Measurements from ENCODE around the gene PDIA2. TPM values are rescaled to one million over a fixed set of nuclear protein-coding genes. Genes with fewer than 3 reads are reported as not detected.
"Not testable (repeated sequence)": the region's sequence is repeated elsewhere in the genome, so short reads cannot be mapped to it uniquely, and the experiment has no call there.

PDIA2 gene
- total RNA-seq, 2 donors from 2014 or later = not detected

DNA sequence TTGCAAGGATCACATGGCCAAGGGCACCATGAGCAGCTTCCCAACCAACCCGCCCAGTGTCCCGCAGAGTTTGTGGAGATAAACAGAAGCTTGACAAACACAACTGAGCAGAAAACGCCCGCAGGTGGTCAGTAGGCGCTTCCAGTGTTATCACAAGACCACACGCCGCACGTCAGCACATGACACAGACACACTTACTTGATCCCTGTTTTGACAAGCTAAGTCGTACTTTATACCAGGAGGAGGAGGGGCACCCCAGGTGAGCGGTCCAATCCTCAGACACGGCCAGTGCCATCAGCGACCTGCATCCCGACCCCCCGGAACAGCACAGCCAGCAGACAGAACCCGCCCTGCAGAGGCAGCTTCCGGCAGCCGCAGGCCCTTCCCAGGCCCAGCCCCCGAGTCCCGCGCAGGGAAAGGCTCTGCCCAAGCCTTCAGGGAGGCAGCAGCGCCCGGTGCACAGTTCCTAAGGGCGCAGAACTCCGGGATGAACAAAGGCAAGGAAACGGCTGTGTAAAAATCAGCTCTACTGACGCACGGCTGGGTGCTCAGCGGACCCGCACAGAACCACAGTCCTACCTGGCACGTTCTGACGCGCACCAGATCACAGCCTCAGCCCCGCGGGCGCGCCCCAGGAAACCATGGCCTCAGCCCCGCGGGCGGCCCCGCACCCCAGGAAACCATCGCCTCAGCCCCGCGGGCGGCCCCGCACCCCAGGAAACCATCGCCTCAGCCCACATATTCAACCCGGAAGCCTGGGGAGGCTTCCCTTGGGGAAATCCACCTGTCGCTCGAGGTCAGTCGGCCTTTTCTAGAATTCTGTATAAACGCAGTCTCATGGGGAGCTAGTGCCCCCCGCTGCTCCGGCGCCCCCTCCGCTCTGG is 41.7 kb downstream of the PDIA2 start:
- no peaks in the 10 kb centered on the region for H3K36me3 Mint-ChIP-seq
- peak overlapping the region in 1 of 2 donors; percentile 55 for H3K27ac Mint-ChIP-seq
- H3K9me3 Mint-ChIP-seq = no peaks in the 10 kb centered on the region
- peak; percentile 46 to 84 for DNase-seq (ENCODE audit: low spot score in 2 of 2)
- peak; percentile 56 to 69 for ATAC-seq

DNA sequence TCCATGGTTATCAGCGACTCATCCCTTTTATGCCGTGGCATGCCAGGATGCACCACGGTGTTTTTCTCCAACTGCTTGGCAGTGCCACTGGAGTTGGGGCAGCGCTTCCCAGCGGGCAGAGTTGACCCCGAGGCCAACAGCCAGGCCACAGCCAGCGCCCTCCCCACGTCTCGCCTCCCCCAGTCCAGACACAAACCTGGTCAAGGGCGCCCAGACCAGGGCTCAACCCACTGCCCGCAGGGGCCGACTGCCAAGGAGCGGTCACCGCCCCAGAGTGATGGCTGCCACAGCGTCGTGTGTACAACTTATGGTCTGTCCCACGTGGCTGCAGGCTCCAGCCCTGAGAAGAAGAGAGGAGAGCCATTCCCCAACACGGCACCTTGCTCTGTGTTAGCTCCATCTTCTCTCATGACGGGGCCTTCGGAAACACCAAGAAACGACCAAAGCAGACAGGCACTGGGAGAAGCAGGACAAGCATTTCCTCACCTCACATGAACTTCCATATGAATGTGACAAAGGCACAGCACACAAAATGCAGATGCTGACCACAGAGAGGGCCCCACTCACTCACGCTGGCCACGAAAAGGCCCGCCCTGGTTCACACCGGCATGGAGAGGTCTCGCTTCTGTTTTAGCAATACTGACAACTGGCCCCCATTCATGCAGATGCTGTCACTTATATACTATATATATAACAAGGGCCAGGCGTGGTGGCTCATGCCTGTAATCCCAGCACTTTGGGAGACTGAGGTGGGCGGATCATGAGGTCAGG is 42.6 kb downstream of the PDIA2 start:
- Mint-ChIP-seq H3K36me3 (no peaks in the 10 kb centered on the region), H3K9me3 (no peaks in the 10 kb centered on the region), H3K27ac (peak overlapping the region in 1 of 2 donors; percentile 55)
- ATAC-seq (no peak), DNase-seq (ENCODE audit: low spot score in 2 of 2) (no peak)

DNA sequence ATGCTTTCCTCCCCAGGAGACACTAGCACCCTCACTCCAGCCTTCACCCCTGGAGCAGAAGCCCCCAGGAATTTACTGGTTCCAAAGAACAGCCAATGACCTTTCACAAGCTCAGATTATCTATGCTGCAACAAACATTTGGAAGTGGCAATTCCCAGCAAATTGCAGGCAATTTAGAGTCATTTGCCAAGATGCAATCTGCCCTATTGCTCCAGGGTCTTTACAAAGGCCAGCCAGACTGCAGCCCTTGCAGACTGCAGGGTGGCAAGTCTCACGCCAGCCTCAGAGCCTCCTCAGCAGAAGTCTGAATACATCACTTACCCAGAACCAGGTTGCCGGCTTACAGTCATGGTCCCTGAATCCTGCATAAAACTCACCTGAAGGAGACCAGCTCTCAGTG is 47.8 kb downstream of the PDIA2 start:
- ATAC-seq = no peak
- Mint-ChIP-seq H3K27ac (no peak overlapping the region), H3K9me3 (no peaks in the 10 kb centered on the region), H3K36me3 (no peaks in the 10 kb centered on the region)
- DNase-seq (ENCODE audit: low spot score in 2 of 2) = no peak

DNA sequence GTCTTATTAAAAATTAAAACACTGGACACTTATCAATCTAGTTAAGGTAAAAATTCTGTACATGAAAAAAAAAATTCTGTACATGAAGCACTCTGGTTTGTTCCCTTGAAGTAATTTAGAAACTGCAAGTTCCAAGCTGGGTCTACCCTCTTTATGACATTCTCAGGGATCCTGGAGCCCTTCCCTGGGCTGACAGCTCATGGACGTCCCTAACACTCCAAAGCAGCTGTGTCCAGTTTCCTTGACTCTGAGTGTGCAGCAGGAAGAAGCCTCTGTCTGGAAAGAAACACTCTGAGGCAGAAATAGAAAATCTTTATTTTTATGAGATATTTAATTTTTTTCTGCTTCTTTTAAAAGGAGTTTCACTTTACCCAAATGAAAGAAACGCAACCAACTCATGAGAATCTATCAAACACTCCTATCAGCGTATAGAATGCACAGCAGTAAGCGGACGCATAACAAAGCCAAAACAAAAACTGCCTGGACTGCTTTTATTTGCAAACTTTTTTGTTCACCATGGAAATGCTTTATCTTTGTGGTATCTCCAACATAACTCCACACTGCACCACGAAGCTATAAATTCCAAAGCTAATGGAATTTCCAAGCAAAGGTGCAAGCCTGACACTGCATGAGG is 48.3 kb downstream of the PDIA2 start:
- not testable (repeated sequence) for H3K36me3 Mint-ChIP-seq; ATAC-seq; H3K27ac Mint-ChIP-seq; H3K9me3 Mint-ChIP-seq; DNase-seq (ENCODE audit: low spot score in 2 of 2)

DNA sequence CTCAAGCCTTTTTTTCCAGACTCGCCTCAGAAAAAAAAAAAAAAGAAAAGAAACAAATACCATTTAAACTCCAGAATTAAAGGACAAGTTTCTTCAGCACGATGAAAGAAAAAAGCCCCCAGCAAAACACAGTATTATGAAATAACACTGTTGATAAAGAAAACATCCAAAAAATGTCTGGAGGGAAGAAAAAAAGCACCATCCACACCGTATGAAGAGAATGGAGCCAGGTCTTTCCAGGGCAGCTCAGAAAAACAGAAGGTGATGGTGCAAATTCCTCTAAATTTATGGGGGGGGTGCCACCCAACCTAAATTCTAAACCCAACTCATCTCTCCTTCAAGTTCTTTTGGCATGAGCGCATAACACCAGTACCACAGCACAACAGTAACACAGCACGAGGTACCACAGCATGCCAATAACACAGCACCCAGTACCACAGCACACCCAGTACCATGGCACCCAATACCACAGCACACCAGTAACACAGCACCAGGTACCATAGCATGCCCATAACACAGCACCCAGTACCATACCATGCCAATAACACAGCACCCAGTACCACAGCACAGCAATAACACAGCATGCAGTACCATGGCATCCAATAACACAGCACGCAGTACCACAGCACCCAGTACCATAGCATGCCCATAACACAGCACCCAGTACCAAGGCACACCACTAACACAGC is 50.6 kb downstream of the PDIA2 start:
- DNase-seq (ENCODE audit: low spot score in 2 of 2) (no peak), ATAC-seq (no peak)
- no peak overlapping the region for H3K27ac Mint-ChIP-seq
- no peaks in the 10 kb centered on the region for H3K9me3 Mint-ChIP-seq
- no peaks in the 10 kb centered on the region for H3K36me3 Mint-ChIP-seq

DNA sequence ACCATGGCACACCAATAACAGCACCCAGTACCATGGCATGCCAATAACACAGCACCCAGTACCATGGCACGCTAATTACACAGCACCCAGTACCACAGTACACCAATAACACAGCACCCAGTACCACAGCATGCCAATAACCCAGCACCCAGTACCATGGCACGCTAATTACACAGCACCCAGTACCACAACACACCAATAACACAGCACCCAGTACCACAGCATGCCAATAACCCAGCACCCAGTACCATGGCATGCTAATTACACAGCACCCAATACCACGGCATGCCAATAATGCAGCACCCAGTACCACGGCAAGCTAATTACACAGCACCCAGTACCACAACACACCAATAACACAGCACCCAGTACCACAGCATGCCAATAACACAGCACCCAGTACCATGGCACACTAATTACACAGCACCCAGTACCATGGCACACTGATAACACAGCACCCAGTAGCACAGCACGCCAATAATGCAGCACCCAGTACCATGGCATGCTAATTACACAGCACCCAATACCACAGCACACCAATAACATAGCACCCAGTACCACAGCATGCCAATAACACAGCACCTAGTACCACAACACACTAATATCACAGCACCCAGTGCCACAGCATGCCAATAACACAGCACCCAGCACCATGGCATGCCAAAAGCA is 51.3 kb downstream of the PDIA2 start:
- H3K27ac Mint-ChIP-seq; H3K9me3 Mint-ChIP-seq; DNase-seq (ENCODE audit: low spot score in 2 of 2); H3K36me3 Mint-ChIP-seq; ATAC-seq: not testable (repeated sequence)

DNA sequence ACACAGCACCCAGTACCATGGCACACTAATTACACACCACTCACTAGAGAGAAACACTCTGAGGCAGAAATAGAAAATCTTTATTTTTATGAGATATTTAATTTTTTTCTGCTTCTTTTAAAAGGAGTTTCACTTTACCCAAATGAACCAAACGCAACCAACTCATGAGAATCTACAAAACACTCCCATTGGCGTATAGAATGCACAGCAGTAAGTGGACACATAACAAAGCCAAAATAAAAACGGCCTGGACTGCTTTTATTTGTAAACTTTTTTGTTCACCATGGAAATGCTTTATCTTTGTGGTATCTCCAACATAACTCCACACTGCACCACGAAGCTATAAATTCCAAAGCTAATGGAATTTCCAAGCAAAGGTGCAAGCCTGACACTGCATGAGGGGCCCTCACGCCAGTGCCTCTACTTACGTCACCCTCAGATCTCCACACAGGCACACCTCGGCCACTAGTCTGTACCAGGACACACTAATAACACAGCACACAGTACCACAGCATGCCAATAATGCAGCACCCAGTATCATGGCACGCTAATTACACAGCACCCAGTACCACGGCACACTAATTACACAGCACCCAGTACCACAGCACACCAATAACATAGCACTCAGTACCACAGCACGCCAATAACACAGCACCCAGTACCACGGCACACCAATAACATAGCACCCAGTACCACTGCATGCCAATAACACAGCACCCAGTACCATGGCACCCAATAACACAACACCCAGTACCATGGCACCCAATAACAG is 52.1 kb downstream of the PDIA2 start:
- H3K36me3 Mint-ChIP-seq; ATAC-seq; DNase-seq (ENCODE audit: low spot score in 2 of 2); H3K9me3 Mint-ChIP-seq; H3K27ac Mint-ChIP-seq: not testable (repeated sequence)

DNA sequence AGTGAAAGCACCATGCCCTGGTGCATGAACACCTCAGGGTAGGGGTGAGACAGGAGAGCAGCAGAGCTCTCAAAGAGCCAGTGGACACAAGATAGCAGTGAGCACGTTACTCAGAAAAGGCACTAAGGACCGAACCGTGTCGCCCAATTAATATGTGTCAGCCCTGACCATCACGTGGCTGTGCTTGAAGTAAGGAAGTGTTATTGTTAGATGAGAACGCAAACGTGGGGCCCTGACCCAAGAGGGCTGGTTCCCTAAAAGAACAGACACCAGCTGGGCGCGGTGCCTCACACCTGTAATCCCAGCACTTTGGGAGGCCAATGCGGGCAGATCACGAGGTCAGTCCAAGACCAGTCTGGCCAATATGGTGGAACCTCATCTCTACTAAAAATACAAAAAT is 53.3 kb downstream of the PDIA2 start:
- no peak for DNase-seq (ENCODE audit: low spot score in 2 of 2)
- no peaks in the 10 kb centered on the region for H3K36me3 Mint-ChIP-seq
- H3K9me3 Mint-ChIP-seq = no peaks in the 10 kb centered on the region
- no peak overlapping the region for H3K27ac Mint-ChIP-seq
- no peak for ATAC-seq

Other genes starting within 250 kb of the PDIA2 start
- 10 to 100 TPM; 40.6 to 44.3 TPM for gene POLR3K, start 229.6 kb upstream of the PDIA2 start, total RNA-seq
- 10 to 100 TPM; 47.6 to 53.4 TPM for gene SNRNP25, start 229.3 kb upstream of the PDIA2 start, total RNA-seq
- under 1 TPM; 0.23 to 0.47 TPM for gene RHBDF1, start 210.5 kb upstream of the PDIA2 start, total RNA-seq
- 10 to 100 TPM; 32.6 to 65.6 TPM for gene MPG, start 204.9 kb upstream of the PDIA2 start, total RNA-seq
- gene NPRL3, start 144.5 kb upstream of the PDIA2 start, total RNA-seq = 10 to 100 TPM; 27.4 to 51.3 TPM
- not detected for gene HBZ, start 130.5 kb upstream of the PDIA2 start, total RNA-seq
- gene HBM, start 117.2 kb upstream of the PDIA2 start, total RNA-seq = not detected
- not detected for gene HBA2, start 110.3 kb upstream of the PDIA2 start, total RNA-seq
- not detected for gene HBA1, start 106.5 kb upstream of the PDIA2 start, total RNA-seq
- gene HBQ1, start 102.7 kb upstream of the PDIA2 start, total RNA-seq = 1 to 10 TPM in 1 of 2 donors, not detected in 1; 2.1 TPM
- 10 to 100 TPM; 66.1 to 88.3 TPM for gene LUC7L, start 53.7 kb upstream of the PDIA2 start, total RNA-seq
- 10 to 100 TPM in 1 of 2 donors, 1 to 10 TPM in 1; 3.8 to 11.5 TPM for gene FAM234A, start 48.3 kb upstream of the PDIA2 start, total RNA-seq
- under 1 TPM in 1 of 2 donors, not detected in 1; 0.14 TPM for gene RGS11, start 7.2 kb upstream of the PDIA2 start, total RNA-seq
- gene ARHGDIG, start 2.6 kb upstream of the PDIA2 start, total RNA-seq = not detected
- gene AXIN1, start 69.6 kb downstream of the PDIA2 start, total RNA-seq = 10 to 100 TPM; 21.4 to 22.8 TPM
- gene MRPL28, start 87.4 kb downstream of the PDIA2 start, total RNA-seq = 10 to 100 TPM; 77.9 to 97.7 TPM
- 10 to 100 TPM; 18.5 to 46.1 TPM for gene PGAP6, start 98.8 kb downstream of the PDIA2 start, total RNA-seq
- 10 to 100 TPM; 15.6 to 58.4 TPM for gene NME4, start 114.0 kb downstream of the PDIA2 start, total RNA-seq
- gene DECR2, start 118.7 kb downstream of the PDIA2 start, total RNA-seq = 10 to 100 TPM; 12.6 to 14.6 TPM
- gene RAB11FIP3, start 142.5 kb downstream of the PDIA2 start, total RNA-seq = 10 to 100 TPM; 18.6 to 32.0 TPM
- gene CAPN15, start 244.5 kb downstream of the PDIA2 start, total RNA-seq = 10 to 100 TPM; 55.5 to 76.5 TPM